OCI-LY3 (cell line): ENCODE data around the gene SLC23A3.

Experiments used
- EZH2phosphoT487 ChIP-seq: fragments of 200-600 bp; shearing (Covaris generic); IDR thresholded peaks from 2 replicates; pipeline ENCODE4 v1.6.1; 2018; ENCODE audit warnings: antibody characterized with exemption, mixed run types, low read depth
- TF ChIP-seq, protein P1 (sequence below): fragments of 200-600, 300-600 bp; sonication (generic); IDR thresholded peaks from 2 replicates; pipeline ENCODE4 v1.5.1; 2014; ENCODE audit warnings: antibody characterized with exemption, low read length, low read depth

DNA sequence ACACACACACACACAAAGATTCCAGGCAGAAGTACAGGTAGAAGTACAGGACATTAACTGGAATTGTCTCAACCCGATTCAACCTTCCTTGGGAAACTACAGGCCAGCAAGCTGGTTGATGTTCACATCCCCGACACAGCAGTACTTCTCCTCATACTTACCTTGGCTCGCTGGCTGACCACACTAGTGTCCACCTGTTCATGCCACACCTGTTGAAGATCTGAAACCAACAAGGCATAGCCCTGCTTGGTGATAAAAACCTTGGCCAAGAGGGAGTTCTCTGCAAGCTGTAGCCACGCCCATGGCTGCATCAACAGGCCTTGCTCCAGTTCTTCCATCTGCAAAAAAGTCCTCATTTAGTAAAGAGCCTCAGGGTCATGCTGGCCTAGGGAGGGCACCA is 11.8 kb downstream of the SLC23A3 start:
- TF ChIP-seq, protein P1, sequence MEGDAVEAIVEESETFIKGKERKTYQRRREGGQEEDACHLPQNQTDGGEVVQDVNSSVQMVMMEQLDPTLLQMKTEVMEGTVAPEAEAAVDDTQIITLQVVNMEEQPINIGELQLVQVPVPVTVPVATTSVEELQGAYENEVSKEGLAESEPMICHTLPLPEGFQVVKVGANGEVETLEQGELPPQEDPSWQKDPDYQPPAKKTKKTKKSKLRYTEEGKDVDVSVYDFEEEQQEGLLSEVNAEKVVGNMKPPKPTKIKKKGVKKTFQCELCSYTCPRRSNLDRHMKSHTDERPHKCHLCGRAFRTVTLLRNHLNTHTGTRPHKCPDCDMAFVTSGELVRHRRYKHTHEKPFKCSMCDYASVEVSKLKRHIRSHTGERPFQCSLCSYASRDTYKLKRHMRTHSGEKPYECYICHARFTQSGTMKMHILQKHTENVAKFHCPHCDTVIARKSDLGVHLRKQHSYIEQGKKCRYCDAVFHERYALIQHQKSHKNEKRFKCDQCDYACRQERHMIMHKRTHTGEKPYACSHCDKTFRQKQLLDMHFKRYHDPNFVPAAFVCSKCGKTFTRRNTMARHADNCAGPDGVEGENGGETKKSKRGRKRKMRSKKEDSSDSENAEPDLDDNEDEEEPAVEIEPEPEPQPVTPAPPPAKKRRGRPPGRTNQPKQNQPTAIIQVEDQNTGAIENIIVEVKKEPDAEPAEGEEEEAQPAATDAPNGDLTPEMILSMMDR = no peak
- TF ChIP-seq EZH2phosphoT487 = no peak
